AG04449 (cell line): Measurements from ENCODE around the gene TBL1X.
"Not testable (repeated sequence)": the region's sequence is repeated elsewhere in the genome, so short reads cannot be mapped to it uniquely, and the experiment has no call there.

Experiments used
- CTCF ChIA-PET: fragments of 350-600 bp; formaldehyde crosslinking; extraction: SDS; loops from one replicate; lab custom pipeline; 2021; ENCODE audit warnings: antibody characterized with exemption; lab: Yijun Ruan, JAX
- POLR2A ChIA-PET: fragments of 400-600, 350-600 bp; formaldehyde crosslinking; extraction: SDS; loops from one replicate; lab custom pipeline; 2020; ENCODE audit warnings: antibody characterized with exemption, inconsistent platforms; lab: Yijun Ruan, JAX
- DNase-seq: peaks from one replicate; pipeline ENCODE4 v3.0.0-alpha.2; 2010; ENCODE audit warnings: low read depth, low spot score
- H3K4me3 ChIP-seq: 2 replicates; pipeline ENCODE4 v1.5.1; 2011; ENCODE audit warnings: low read depth, mild to moderate bottlenecking, control low read depth, low read length
- TF ChIP-seq, protein P1 (sequence below): IDR thresholded peaks from one replicate; pipeline ENCODE4 v1.5.1; 2011; ENCODE audit warnings: mild to moderate bottlenecking, moderate library complexity, low read length, control low read depth, inconsistent platforms; ENCODE audit not compliant: insufficient read depth; ENCODE audit errors: missing control alignments

TBL1X gene

DNA sequence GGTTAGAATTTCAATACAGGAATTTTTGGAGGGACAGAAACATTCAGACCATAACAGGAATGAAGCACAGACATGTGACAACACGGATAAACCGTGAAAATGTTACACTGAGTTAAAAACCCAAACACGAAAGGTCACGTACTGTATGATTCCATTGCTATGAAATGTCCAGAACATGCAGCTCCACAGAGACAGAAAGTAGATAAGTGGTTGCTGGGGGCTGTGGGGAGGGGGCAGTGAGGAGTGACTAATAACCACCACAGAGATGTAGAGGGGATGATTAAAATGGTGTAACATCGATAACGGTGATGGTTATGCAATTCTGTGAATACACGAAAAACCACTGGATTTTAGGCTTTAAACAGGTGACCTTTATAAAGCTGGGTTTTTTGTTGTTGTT is 292.5 kb downstream of the TBL1X start:
- POLR2A ChIA-PET: no interaction called here

DNA sequence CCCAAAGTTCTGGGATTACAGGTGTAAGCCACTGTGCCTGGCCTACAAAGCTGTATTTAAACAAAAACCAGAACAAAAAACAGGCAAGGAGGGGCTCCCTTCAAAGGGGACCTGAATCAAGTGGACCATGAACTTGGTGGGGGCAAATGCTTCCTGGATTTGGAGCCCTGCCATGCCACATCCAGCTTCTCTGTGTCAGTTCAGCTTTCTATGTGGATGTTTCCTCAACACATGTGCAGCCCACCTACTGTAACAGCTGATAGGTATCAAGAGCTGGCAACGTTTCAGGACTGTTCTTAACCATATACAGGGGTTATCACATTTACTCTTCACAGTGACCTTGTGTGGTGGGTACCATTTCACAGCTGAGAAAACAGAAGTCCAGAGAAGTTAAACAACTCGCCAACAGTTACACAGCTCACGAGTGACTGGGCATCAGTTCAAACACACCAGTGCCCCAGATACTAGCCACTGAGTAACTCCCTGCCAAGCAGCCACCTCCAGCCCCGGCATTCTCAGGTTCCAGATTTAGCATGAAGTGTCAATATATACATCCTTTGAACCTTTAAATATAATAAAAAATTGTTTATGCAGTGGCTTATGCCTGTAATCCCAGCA is 293.3 kb downstream of the TBL1X start:
- POLR2A ChIA-PET: no interaction called here

More for the DNA sequence above, 292.5 kb downstream of the TBL1X start:
- no peak for DNase-seq
- TF ChIP-seq, protein P1, sequence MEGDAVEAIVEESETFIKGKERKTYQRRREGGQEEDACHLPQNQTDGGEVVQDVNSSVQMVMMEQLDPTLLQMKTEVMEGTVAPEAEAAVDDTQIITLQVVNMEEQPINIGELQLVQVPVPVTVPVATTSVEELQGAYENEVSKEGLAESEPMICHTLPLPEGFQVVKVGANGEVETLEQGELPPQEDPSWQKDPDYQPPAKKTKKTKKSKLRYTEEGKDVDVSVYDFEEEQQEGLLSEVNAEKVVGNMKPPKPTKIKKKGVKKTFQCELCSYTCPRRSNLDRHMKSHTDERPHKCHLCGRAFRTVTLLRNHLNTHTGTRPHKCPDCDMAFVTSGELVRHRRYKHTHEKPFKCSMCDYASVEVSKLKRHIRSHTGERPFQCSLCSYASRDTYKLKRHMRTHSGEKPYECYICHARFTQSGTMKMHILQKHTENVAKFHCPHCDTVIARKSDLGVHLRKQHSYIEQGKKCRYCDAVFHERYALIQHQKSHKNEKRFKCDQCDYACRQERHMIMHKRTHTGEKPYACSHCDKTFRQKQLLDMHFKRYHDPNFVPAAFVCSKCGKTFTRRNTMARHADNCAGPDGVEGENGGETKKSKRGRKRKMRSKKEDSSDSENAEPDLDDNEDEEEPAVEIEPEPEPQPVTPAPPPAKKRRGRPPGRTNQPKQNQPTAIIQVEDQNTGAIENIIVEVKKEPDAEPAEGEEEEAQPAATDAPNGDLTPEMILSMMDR: no peak
- CTCF ChIA-PET: no interaction called here
- H3K4me3 ChIP-seq: no peak overlapping the region

DNA sequence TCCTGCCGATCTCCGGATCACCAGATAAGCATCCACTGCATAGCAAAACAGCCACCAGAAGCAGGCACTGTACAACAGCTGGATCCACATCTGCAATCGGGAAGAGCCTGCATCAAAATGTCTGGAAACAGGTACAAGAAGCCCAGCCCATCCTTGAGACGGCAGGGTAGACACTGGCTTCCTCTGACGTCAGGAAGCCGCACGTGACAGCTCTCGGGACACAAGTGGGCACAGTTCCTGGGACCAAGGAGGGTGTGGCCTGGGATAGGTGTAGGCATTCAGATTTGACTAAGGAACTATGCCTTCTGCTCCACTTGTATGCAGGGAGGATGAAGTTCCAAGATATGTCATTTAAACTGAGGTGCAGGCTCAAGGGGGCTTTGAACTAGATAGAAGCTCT is 294.5 kb downstream of the TBL1X start:
- CTCF ChIA-PET: no interaction called here
- DNase-seq: no peak
- TF ChIP-seq, protein P1: no peak
- POLR2A ChIA-PET: no interaction called here
- H3K4me3 ChIP-seq: no peak overlapping the region

More for the DNA sequence above, 293.3 kb downstream of the TBL1X start:
- no peak for DNase-seq
- TF ChIP-seq, protein P1: no peak
- CTCF ChIA-PET: no interaction called here
- H3K4me3 ChIP-seq: no peak overlapping the region

GRCh38 chrX:9765072-9765736 is 300.3 kb downstream of the TBL1X start:
- ChIA-PET POLR2A (no interaction called here), CTCF (no interaction called here)
- TF ChIP-seq, protein P1: no peak
- DNase-seq: no peak
- no peak overlapping the region for H3K4me3 ChIP-seq

GRCh38 chrX:9765737-9766097 is 300.9 kb downstream of the TBL1X start, which contains the start of gene GPR143:
TSS of gene GPR143 (minus strand) at chrX:9765847. CDS start at chrX:9765817, 30 bp downstream.
- ChIA-PET POLR2A (no interaction called here), CTCF (no interaction called here)
- no peak for DNase-seq
- no peak within 1 kb of the TSS for H3K4me3 ChIP-seq
- TF ChIP-seq, protein P1: no peak

- no peak overlapping the region for H3K4me3 ChIP-seq
- TF ChIP-seq, protein P1: no peak
- ChIA-PET POLR2A (no interaction called here), CTCF (no interaction called here)
- DNase-seq: no peak
Observed at GRCh38 chrX:9767375-9767774, 302.5 kb downstream of the TBL1X start.

DNA sequence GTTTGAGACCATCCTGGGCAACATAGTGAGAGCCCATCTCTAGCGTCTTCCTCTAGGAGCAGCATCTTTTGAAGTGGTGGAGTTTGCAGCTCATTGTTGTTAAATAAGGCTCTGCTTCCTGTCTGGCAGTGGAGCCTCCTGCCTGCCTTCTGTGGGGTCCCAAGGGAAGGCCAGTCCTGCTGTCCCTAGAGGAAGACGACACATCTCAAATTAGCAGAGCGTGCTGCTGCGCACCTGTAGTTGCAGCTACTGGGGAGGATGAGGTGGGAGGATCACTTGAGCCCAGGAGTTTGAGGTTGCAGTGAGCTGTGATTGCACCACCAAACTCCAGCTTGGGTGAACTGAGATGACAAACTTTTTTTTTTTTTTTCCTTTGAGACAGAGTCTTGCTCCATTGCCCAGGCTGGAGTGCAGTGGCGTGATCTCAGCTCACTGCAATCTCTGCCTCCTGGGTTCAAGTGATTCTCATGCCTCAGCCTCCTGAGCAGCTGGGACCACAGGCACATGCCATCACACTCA is 303.5 kb downstream of the TBL1X start:
- CTCF ChIA-PET, H3K4me3 ChIP-seq, DNase-seq, POLR2A ChIA-PET: not testable (repeated sequence)
